Stimulated activated CD8-positive, alpha-beta memory T cell treated with anti-CD3 and anti-CD28 coated beads, Interleukin-15, amount 100 ng/mL, for 4 hours (primary cell): ENCODE measurements around the gene ADAMTS1.

Experiments used
- DNase-seq, 2 donors: peaks; one replicate each; pipeline ENCODE4 v3.0.0-alpha.2; 2020; ENCODE audit warnings: low read depth in 2 of 2

Gene ADAMTS1

DNA sequence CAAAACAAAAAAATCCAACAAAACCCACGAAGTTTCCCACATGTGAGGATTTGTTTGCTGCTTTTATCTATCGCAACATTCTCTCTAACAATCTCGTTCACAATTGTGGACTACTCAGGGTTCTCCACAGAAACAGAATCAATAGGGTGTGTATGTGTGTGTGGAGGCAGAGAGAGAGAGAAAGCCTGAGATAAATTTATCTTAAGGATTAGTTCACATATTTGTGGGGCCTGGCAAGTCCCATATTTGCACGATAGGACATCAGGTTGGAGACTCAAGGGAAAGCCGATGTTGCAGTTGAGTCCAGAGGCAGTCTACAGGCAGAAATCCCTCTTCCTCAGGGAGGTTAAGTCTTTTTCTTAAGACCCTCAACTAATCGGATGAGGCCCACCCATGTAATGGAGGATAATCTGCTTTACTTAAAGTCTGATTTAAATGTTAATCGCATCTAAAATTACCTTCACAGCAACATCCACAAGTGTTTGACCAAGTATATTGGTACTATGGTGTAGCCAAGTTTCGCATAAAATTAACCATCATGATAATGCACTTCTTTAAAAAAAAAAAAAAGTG, 31.7 kb downstream of the ADAMTS1 start:
- no peak for DNase-seq

DNA sequence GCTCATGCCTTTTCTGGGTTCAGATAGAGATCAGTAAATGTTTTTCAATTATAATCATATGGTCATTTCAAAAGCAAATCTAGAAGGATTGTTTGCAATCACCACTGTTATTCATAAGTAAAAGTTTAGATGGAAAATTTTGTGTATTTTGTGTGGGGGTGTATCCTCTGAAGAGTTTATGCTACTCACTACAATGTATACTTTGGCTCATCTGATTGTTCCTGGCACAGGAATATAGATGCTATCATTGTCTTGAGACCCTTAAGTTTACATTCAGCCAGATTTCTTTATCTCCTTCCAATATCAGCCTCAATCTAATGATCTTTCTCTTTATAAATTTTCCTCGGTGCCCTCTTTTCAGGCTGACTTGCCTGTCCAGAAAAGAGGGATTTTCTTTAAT, 33.0 kb downstream of the ADAMTS1 start:
- DNase-seq: no peak

DNA sequence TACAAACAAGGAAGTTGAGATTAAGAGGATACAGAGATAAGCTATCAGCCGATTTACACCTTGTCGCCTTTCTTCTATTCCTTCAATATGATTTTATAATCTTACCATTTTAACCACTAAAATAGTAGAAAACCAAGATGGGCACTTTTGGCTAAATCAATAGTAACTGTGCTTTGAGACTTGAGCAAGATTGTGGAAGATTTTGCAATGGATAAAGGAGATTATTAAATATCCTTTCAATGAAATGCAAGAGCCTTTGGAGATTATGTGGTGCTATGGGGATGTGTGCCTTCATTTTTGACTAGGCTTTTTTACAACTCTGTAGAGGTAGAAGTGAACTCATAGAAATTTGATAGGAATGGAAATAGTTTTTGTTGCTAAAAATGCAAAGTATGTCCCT, 33.7 kb downstream of the ADAMTS1 start:
- no peak for DNase-seq

DNA sequence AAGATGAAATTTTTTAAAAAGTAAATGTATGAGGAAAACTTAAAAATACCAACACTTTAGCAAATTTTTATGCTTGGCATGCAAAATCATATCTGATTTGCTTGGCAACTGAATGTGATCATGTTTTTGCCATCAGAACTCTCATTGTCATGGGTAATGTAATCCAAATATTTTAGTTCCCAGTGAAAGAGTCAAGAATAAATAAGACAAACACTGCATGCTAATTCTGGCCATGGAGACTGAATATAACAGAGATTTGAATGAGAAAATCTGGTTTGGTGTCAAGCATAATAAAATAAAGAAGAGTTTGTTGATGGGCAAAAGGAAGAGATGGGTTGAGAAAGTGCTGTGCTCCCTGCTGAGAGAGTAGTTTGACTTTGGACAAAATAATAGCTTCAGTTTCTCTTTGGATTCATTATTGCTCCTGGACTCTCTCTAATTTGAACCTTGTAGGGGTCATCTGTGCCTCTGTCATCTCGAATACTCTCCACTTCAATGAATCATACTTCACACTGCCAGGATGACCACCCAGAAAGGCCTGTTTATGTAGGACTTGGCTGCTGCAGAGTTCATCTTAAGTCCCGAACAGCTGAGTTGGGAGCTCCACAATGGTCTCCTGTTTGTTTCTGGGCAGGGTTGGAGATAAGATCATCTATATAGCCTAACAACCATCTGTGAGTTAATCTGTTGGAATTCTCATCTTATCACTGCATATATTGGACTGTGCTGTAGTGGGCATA, 34.4 kb downstream of the ADAMTS1 start:
- DNase-seq: no peak

DNA sequence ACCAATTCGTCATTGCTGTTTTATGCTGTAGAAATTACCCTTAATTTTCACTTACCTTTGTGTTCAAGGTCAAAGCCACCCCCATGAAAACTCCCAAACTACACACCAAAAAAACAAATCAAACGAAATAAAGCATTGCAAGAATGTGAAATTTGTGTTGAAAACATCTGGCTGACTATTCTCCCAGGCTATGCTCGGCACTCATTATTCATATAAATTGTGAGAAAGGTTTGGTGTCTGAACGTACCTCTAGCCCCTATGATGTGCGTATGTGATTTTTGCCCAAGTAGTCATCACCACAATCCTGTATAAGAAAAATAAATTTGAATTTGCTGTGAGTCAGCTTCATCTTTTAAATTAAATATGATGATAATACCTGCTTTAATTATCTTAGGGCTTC, 34.9 kb downstream of the ADAMTS1 start:
- no peak for DNase-seq

DNA sequence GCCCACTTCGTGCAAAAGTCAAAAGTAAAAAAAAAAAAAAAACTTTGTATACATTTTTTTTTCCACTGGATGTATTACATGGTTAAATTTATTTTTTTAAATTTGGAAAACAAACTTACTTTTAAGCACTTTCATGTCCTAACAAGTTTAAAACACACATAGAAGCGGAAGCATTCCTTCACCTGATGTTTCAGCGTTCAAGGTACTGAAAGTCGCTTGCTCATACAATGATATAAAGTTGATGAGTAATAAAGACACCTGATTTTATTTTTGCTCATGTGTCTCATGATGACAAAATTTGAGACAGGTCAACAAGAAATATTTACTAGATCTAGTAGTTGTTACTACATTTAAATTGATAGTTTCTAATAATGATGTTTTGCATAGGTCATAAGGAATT, 35.5 kb downstream of the ADAMTS1 start:
- DNase-seq: no peak

DNA sequence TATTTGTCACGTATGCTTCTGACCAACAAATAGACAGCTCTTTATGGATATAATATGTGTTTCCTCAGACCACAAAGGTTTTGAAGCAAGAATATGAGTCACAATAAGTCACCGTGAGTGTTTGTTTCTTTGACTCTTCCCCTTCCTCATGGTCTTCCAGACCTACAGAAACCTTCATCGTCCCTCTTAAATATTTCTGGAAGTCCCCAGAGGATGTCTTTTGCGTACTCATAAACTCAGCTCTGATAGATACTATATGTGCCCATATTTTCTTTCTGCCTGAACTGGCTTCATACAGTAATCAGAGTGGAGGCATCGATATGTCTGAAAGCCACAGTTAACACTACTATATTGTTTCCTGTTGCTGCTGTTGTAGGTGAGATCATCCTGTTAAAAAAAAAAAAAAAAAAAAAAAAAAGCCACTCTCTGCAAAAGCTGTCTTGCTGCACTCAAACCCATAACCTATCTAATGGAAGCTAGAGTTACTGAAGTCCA, 38.4 kb downstream of the ADAMTS1 start:
- DNase-seq: no peak

DNA sequence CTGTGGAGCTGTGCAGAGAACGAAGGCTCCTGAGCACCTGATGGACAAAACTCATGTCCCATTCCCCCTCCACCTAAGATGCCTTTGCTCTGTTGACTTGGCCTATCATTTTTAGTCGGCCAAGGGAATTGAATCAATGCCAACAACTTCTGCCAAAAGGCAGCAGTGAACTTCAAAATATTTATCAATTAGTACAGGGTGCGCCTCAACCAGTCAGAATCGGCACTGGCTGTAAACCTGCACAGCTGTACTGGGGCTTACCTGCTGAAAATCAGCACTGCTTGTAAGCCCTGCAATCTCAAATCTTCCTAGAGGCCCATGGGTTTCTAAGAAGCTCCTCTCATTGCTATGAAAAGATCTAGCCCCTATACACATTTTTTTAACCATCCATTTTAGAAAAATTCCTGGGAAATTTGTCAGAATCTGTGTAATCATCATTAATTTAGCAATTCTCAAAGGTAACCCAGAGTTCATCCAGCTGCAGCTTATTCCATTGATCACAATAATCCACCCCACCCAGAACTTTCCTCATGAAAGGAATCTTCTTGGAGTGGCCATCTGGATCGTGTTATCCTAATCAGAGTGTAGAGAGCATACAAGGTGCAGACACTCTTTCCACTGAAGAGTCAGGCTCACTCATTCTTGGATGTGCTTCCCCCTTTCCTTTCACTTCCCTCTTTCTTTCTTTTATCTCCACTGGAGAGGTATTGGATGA, 40.2 kb downstream of the ADAMTS1 start:
- DNase-seq: no peak

DNA sequence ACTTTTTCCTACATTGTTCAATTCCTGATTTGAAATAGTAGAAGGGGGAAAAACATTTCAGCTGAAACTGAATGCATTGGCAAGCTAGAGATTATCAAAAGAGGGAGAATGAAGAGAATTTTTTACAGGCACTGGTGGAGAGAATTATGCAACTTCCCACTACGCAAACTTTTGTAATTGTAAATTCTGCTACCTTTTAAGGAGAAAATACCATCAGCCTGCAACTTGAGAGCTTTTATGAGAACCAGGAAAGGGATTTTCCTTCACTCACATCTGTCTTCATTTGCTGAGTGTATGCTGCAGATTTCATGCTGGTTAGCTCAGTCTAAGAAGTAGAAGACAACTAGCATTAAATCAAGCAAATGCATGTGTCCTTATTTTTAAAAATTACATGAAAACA, 43.7 kb downstream of the ADAMTS1 start:
- DNase-seq: no peak

DNA sequence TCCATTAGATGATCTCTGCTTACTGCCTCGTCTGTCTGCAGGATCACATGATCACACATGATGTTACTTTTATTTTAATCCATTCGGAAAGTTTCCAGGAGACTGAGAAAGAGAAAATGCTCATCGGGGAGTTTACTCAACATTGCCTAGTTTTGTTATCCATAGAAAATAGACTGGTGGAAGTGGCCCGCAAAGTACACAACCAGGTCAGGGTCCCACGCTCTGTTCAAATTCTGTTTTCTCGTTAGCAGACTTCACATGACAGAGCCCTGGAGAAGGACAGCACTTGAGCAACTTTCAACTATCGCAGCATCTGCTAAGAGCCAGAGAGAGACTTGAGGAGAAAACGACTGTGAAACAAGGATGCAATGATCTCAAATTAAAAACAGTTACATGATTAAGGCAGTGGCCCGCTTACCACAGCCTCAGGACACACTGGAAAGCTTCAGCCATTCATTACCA, 44.2 kb downstream of the ADAMTS1 start:
- DNase-seq: no peak

DNA sequence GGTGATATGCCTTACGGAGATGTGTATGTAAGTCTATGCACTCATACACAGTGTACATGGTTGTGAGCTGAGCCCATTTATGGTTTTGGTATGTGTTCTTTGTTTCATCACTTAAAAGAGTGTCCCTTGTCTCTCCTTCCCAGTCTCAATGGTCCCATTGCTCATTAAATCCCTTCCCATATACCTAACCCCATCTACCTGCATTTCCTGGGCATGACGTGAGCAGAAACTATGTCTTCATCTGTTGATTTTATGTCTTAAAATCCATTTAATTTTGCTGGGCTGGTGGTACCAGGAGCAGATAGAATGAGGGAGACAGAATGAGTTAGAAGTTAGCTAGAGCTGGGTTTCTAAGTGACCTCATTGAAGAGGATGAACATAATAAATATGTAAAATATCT, 44.8 kb downstream of the ADAMTS1 start:
- DNase-seq: no peak

DNA sequence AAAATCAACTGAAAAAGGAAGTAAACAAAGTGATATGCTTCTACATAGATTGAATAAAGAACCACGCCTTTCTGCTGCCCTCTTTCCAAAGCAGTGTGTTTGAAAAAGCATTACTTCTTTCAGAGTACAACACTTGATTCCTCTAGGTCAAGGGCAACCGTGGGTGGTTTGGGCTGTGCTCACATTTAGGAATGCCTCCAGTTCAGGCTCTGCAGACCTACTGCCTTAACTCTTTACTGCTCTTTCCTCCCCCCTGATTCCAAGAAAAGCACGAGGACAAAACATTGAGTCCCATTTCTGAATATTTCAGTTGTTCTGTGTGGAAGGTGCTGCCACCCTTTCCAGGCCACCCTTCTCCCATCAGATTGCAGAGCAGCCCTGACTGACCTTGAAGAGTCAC, 45.2 kb downstream of the ADAMTS1 start:
- DNase-seq: no peak

DNA sequence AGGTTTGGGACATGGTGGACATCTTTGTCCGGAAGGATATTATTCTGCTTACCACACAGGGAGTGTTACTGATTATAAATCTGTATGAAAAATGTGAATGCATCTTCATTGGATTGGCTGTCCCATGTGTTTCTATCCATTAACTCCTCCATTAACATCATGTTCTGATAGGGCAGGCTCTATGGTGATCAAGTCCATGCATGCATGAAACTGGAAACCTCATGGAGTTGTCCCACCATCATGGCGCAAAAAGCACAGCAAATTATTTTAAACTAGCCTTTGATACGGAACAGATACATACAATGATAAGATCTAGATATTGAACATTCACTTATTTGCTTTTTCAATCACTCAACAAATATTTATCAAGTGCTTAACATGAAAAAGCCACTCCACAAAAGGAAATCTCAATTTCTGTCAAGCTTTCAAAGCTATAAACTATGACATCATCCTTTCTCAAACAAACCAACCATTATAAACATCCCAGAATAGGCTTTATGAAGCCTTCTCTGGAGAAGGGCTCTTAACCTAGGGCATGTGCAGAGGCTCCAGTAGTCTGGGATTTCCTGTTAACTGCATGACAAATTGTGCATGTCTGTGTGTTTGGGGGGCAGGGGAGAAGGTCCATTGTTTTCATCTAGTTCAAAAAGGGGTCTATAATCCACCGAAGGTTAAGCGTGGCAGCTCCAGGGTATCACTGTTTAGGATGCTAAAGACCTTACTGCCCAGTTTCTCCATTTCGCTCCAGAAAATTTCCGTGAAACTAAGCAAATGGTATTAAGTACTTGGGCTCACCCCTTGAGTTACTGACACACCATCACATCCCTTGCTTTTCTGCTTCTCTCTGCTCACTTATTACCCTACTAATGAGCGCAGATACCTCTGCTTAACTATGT, 46.1 kb downstream of the ADAMTS1 start:
- DNase-seq: no peak

DNA sequence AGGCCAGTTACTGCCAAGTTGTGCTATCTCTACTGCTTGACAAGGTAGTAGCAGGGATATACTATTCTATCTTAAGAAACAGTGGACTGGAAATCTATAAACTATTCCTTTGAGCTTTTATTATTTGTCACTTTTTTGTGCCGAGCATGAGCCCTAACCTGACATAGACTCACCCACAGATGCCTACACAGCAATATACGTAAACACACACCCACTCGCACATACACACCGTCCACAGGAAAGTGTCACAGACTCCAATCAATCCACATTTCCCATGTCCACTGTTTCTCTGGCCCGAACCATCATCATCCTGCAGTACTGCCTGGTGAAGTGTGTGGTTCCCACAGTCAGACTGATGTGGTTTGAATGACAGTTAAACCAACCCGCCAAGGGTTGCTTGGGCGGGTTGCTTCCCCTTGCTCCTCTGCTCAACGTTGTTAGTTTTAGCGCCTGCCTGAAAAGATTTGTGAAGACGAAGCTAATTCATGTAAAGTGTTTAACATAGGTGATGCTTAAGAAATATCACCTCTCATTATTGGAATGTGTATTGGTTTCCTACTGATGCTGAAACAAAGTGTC, 47.2 kb downstream of the ADAMTS1 start:
- no peak for DNase-seq

DNA sequence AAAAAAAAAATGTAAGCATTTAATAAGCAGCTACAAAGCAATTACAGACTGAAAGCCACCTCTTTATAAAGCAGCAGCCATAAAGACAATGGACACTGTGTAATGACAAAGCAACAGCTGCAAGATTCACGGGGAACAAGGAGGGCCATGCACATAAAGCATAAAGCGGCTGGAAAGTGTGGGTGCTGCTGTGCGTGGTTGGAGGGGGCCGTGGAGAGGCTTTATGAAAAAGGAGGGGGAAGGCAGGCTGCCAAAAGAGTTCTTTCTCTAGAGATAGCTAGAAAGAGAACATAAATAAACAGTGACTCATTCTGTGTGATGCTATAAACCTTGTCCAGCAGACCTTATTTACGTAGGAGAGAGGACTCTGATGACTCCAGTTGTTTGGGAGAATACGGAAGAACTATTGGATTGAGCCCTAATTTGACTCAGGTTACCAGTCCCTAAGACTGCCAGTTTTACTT, 49.3 kb downstream of the ADAMTS1 start:
- DNase-seq: no peak

DNA sequence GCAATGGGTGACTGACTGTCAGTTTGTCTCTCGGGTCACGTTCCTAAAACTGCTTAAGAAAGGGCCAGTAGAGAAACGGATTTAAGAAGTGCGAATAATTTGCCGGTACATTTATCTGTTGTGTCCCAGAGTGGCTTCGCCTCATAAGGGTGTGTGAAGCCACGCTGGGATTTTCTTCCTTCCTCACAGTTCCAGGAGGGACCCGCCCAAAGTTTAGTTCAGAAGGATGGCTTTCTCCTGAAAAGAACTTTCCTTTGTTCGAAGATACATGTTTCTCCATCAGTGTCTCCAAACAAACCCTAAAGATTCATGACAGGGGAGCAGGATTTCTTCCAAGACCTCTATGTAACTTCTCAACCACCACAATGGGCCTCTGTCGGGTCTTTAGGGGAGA, 49.8 kb downstream of the ADAMTS1 start:
- DNase-seq: no peak

DNA sequence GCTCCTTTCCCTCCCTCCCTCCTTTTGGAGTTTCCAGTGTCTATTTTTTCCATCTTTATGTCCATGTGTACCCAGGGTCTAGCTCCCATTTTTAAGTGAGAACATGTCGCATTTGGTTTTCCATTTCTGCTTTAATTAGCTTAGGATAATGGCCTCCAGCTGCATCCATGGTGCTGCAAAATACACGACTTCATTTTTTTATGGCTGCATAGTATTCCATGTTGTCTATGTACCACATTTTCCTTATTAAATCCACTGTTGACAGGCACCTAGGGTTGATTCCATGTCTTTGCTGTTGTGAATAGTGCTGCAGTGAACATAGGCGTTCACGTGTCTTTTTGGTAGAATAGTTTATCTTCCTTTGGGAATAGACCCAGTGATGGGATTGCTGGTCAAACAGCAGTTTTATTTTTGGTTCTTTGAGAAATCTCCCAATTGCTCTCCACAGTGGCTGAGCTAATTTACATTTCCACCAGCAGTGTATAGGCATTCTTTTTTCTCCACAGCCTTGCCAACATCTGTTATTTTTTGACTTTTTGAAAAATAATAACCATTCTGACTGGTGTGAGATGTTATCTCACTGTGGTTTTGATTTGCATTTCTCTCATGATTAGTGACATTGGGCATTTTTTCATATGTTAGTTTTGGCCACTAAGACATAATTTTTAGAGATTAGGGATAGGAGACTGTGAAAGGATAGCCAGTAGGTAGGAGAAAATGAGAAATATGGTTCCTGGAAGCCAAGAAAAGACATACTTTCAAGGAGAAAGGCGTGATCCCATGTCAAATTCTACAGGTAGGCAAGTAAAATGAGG, 50.4 kb downstream of the ADAMTS1 start:
- DNase-seq: no peak

DNA sequence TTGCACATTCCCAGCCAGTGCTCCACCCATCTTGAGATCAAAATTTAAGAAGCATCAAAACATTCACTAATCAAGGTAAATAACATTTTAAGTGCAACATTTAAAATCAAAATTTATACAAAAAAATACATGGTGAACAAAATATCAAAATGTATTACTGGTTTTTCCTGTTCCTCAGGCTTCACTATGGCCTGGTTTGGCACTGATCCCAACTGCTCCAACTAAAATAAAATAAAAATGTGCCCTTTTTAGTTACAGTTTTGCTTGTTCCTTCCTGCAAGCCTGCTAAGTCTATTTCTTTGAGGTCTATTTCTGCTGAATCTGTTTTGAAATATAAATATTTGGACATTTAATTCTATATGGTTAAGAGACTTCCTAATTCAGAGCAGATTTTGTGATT, 54.9 kb downstream of the ADAMTS1 start:
- DNase-seq: no peak

DNA sequence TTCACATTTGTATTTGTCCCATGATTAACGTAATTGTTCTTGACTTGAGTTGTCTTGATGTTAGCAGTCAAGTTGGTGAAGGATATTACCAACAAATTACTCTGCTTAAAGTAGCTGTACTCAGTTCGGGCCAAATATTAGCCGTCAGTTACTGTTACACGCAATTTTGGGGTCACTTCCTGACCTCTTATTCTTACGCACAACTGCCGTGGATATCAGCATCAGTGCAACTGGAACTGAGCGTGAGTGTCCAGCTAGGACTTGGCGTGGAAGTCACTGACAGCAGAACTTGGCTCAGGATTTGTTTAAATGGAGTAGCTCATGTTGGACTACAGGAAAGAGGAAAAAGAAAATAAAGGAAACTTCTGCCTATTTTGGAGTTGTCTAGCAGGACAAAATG, 56.4 kb downstream of the ADAMTS1 start:
- DNase-seq: no peak
